Epithelial cell of esophagus (primary cell): ENCODE data around the gene CDC14A.
"Not testable (repeated sequence)": the region's sequence is repeated elsewhere in the genome, so short reads cannot be mapped to it uniquely, and the experiment has no call there.

ENCODE experiments used
- DNase-seq: peaks from one replicate; pipeline ENCODE4 v3.0.0; 2010; ENCODE audit warnings: low read depth
- H3K4me3 ChIP-seq: 2 replicates; pipeline ENCODE4 v1.5.1; 2011; ENCODE audit warnings: mild to moderate bottlenecking, low read length, control low read depth
- TF ChIP-seq, protein P1 (sequence below): IDR thresholded peaks from 2 replicates; pipeline ENCODE4 v1.5.1; 2011; ENCODE audit warnings: low read depth, mild to moderate bottlenecking, low read length, control low read depth, inconsistent platforms; ENCODE audit not compliant: insufficient read depth; ENCODE audit errors: missing control alignments

CDC14A gene

DNA sequence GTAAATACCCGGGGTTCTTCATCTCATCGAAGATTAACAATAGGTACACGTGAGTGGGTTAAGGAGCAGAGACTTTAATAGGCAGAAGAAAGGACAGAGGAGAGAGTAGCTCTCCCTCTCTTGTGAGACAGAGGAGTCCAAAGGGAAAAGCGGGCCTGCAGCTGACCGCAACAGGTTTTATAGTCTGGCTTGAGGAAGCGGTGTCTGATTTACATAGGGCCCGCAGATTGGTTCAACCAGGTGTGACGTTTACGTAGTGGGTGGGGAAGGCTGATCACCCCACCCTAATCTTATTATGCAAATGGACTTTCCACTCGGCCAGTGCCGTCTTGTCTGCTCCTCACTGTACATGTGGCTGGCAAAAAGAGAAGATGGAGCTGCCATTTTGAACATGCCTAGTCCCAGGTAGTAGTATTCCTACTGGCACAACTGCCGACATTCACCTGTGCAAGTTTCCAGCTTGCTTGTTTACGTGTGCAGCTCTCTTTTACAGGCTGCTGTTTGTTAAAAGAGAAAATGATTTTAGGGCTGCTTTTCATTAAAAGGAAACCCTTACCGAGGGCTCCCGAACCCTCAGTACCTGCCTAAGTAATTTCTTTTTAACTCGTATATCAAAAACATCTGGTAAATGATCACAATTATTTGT, 10.6 kb downstream of the CDC14A start:
- no peak overlapping the region for H3K4me3 ChIP-seq
- DNase-seq, result no peak
- TF ChIP-seq, protein P1, sequence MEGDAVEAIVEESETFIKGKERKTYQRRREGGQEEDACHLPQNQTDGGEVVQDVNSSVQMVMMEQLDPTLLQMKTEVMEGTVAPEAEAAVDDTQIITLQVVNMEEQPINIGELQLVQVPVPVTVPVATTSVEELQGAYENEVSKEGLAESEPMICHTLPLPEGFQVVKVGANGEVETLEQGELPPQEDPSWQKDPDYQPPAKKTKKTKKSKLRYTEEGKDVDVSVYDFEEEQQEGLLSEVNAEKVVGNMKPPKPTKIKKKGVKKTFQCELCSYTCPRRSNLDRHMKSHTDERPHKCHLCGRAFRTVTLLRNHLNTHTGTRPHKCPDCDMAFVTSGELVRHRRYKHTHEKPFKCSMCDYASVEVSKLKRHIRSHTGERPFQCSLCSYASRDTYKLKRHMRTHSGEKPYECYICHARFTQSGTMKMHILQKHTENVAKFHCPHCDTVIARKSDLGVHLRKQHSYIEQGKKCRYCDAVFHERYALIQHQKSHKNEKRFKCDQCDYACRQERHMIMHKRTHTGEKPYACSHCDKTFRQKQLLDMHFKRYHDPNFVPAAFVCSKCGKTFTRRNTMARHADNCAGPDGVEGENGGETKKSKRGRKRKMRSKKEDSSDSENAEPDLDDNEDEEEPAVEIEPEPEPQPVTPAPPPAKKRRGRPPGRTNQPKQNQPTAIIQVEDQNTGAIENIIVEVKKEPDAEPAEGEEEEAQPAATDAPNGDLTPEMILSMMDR, result no peak

DNA sequence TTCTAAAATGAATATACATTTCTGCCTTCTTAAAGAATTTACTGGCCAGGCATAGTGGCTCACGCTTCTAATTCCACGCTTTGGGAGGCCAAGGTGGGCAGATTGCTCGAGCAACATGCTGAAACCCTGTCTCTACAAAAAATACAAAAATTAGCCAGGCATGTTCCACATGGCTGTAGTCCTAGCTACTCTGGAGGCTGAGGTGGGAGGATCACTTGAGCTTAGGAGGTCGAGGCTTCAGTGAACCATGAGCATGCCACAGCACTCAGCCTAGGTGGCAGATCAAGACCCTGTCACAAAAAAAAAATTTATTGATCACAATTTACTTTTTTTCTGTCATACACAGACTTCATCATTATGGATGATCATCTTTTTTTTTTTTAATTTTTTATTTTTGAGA, 11.5 kb downstream of the CDC14A start:
- H3K4me3 ChIP-seq, result no peak overlapping the region
- TF ChIP-seq, protein P1, result no peak
- DNase-seq, result no peak

DNA sequence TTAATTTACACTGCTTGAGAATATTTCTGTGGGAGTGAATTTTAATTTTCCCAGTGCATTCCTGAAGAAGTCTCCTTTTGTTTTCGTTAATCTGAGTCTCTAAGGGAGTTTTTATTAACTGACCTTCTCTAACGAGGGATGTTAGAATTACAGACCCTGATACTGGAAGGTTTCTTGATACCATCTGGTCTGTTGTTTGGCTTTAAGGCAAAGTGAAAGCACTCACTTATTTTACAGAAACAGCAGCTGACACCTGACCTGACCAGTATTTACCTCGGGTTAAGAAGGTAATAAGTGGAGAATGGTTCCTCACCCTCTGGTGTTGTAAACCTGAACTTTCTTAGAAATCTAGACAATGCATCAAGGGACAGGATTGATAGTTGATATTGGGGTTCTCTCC, 12.4 kb downstream of the CDC14A start:
- no peak for DNase-seq
- TF ChIP-seq, protein P1, result no peak
- no peak overlapping the region for H3K4me3 ChIP-seq

DNA sequence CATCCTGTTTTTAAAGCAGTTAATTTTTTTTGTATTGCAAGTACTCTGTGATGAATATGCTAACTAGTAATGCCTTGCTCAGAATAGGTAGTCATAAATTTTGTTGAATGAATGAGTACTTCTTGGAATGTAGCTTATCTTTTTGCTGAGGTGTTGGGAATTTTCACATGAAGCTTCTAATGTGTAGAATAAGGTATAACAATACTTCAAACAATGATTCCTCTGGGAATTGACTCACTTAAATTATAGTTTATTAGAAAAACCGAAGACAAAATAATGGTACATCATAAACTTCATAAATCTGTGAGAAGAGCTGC, 13.9 kb downstream of the CDC14A start:
- TF ChIP-seq, protein P1, result no peak

DNA sequence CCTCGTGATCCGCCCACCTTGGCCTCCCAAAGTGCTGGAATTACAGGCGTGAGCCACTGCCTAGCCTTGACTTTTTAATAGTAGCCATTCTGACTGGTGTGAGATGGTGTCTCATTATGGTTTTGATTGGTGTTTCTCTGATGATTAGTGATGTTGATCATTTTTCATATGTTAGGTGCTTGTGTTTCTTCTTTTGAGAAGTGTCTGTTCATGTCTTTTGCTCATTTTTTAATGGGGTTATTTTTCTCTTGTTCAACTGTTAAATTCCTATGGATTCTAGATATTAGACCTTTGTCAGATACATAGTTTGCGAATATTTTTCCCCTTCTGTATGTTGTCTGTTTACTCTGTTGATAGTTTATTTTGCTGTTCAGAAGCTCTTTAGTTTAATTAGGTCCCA, 17.0 kb downstream of the CDC14A start:
- not testable (repeated sequence) for H3K4me3 ChIP-seq, DNase-seq

More for the DNA sequence above, 13.9 kb downstream of the CDC14A start:
- no peak for DNase-seq
- H3K4me3 ChIP-seq, result no peak overlapping the region

DNA sequence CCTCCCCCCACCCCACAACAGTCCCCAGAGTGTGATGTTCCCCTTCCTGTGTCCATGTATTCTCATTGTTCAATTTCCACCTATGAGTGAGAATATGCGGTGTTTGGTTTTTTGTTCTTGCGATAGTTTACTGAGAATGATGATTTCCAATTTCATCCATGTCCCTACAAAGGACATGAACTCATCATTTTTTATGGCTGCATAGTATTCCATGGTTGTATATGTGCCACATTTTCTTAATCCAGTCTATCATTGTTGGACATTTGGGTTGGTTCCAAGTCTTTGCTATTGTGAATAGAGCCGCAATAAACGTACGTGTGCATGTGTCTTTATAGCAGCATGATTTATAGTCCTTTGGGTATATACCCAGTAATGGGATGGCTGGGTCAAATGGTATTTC, 21.6 kb downstream of the CDC14A start:
- DNase-seq, H3K4me3 ChIP-seq: not testable (repeated sequence)

DNA sequence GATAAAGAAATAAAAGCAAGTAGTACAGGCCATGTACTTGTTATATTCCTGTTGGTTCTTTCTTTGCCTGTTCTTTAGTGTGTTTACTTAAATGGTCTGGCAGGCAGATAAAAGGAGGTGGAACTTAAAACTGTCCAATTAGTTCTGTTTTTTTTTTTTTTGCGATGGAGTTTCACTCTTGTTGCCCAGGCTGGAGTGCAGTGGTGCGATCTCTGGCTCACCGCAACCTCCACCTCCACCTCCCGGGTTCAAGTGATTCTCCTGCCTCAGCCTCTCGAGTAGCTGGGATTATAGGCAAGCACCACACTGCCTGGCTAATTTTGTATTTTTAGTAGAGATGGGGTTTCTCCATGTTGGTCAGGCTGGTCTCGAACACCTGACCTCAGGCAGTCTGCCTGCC, 24.6 kb downstream of the CDC14A start:
- not testable (repeated sequence) for H3K4me3 ChIP-seq, DNase-seq

DNA sequence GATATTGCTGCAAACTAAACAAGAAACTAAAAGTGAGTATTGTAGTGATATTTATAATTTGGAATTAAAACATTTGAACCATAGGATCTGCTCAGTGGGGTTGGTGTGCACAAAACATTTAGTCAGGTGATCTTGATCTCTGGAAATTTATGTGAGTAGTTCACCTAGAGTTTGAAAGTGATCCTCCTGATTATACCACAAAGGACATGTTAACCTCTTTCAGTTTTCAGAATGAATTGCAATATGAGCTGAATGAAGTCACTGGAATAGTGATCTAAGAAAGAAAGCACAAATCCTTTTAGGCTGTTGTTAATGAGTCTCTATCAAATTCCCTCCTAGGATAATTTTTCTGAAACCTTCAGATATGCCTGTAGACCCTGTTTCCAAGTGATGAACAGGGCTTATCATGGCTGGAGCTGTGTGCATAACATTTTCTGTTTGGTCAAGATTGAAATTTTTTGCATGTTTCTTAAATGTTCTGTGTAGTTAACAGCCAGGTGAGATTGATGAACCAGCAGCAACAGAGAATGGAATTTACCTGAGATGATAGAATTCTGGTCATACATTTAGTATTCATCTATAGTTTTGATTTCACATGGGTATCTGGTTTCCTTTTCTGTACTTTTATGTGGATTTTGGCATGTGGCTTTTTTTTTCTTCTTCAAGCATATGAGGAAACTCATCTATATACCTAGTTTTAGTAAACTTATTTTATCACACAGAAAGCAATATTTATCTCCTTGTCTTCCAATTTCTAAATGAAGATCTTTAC, 25.5 kb downstream of the CDC14A start:
- H3K4me3 ChIP-seq, result no peak overlapping the region
- TF ChIP-seq, protein P1, result no peak
- DNase-seq, result no peak

DNA sequence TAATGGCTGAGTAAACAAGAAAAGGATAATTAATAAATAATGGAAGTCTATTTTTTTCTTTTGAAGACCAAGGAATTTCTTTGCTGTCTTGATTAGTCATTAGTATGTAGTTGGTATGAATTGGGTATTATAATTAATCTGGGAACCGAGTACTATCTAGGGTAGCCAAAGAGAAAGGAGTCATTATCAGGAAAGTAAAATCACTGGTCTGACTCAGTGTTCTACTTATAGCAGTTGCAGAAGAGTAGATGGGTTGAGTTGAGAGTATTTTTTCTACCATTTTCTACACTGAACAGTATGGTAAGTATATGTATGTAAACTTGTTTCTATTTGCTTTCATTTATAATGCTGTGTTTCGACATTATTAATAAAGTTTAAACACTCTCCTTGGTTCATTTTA, 26.6 kb downstream of the CDC14A start:
- no peak for DNase-seq
- TF ChIP-seq, protein P1, result no peak
- H3K4me3 ChIP-seq, result no peak overlapping the region
